Neural cell (in vitro differentiated cells): ENCODE results near the gene CCIN. TPM values are rescaled to one million over a fixed set of nuclear protein-coding genes. Genes with fewer than 3 reads are reported as not detected.

ENCODE experiments used
- H2AFZ ChIP-seq: fragments of 200-600, 300-800 bp; sonication (generic), shearing (Covaris generic); 2 replicates; pipeline ENCODE4 v1.6.0; 2014; ENCODE audit warnings: low read depth, mild to moderate bottlenecking, antibody characterized with exemption, low read length, moderate library complexity
- H3F3A ChIP-seq: fragments of 200-600 bp; shearing (Covaris generic); 2 replicates; pipeline ENCODE4 v1.6.1; 2016; ENCODE audit warnings: mild to moderate bottlenecking, moderate library complexity, mixed read lengths, antibody characterized with exemption, low read length; ENCODE audit not compliant: insufficient read depth, poor library complexity, severe bottlenecking
- H3K27ac ChIP-seq: fragments of 200-600, 300-800 bp; sonication (generic), shearing (Covaris generic); 2 replicates; pipeline ENCODE4 v1.5.1; 2014; ENCODE audit warnings: mild to moderate bottlenecking, low read length, moderate library complexity
- H3K27me3 ChIP-seq: fragments of 300-800, 200-600 bp; sonication (generic), shearing (Covaris generic); 2 replicates; pipeline ENCODE4 v1.6.0; 2014; ENCODE audit warnings: mild to moderate bottlenecking, low read depth, low read length, moderate library complexity; ENCODE audit not compliant: insufficient read depth
- H3K36me3 ChIP-seq: fragments of 300-800, 200-600 bp; sonication (generic), shearing (Covaris generic); 2 replicates; pipeline ENCODE4 v1.5.1; 2014; ENCODE audit warnings: mild to moderate bottlenecking, antibody characterized with exemption, low read length, moderate library complexity; ENCODE audit not compliant: insufficient read depth
- H3K4me2 ChIP-seq: fragments of 300-800, 200-600 bp; sonication (generic), shearing (Covaris generic); 2 replicates; pipeline ENCODE4 v1.6.0; 2014; ENCODE audit warnings: mild to moderate bottlenecking, low read length
- H3K4me3 ChIP-seq: fragments of 300-800, 200-600 bp; sonication (generic), shearing (Covaris generic); 2 replicates; pipeline ENCODE4 v1.5.1; 2014; ENCODE audit warnings: mild to moderate bottlenecking, low read length, moderate library complexity
- H3K79me2 ChIP-seq: fragments of 200-600 bp; shearing (Covaris generic); replicated peaks from 2 replicates; pipeline ENCODE4 v1.6.0; 2014; ENCODE audit warnings: mild to moderate bottlenecking, low read length, moderate library complexity; ENCODE audit not compliant: insufficient read depth
- H3K9ac ChIP-seq: fragments of 300-800, 200-600 bp; sonication (generic), shearing (Covaris generic); 2 replicates; pipeline ENCODE4 v1.6.1; 2016; ENCODE audit warnings: mild to moderate bottlenecking, low read length, mixed read lengths
- H3K9me2 ChIP-seq: fragments of 200-600 bp; shearing (Covaris generic); 2 replicates; pipeline ENCODE4 v1.6.1; 2016; ENCODE audit warnings: mild to moderate bottlenecking, low read length, mixed read lengths; ENCODE audit not compliant: insufficient read depth
- H3K9me3 ChIP-seq: fragments of 200-600, 300-800 bp; sonication (generic), shearing (Covaris generic); 2 replicates; pipeline ENCODE4 v1.6.1; 2016; ENCODE audit warnings: mild to moderate bottlenecking, mixed run types, low read length, moderate library complexity, mixed read lengths
- H4K20me1 ChIP-seq: fragments of 200-600 bp; shearing (Covaris generic); 2 replicates; pipeline ENCODE4 v1.6.1; 2016; ENCODE audit warnings: mild to moderate bottlenecking, mixed run types; ENCODE audit not compliant: insufficient read depth
- EP300 ChIP-seq: fragments of 450-650 bp; conservative IDR thresholded peaks from 2 replicates; pipeline ENCODE4 v1.6.1; 2014; ENCODE audit warnings: antibody characterized with exemption, mild to moderate bottlenecking, moderate library complexity; ENCODE audit not compliant: poor library complexity, severe bottlenecking
- EZH2 ChIP-seq: fragments of 200-600, 300-800 bp; shearing (Covaris generic), sonication (generic); IDR thresholded peaks from 2 replicates; pipeline ENCODE4 v1.6.1; 2014; ENCODE audit warnings: antibody characterized with exemption, low read length, borderline replicate concordance, mild to moderate bottlenecking; ENCODE audit not compliant: insufficient read depth, poor library complexity, severe bottlenecking
- MXI1 ChIP-seq: fragments of 450-650 bp; conservative IDR thresholded peaks from 2 replicates; pipeline ENCODE4 v1.6.1; 2014; ENCODE audit warnings: antibody characterized with exemption, mild to moderate bottlenecking; ENCODE audit not compliant: poor library complexity, severe bottlenecking
- POLR2AphosphoS5 ChIP-seq: IDR thresholded peaks from 2 replicates; pipeline ENCODE4 v1.6.1; 2012
- RAD21 ChIP-seq: fragments of 450-650 bp; conservative IDR thresholded peaks from 2 replicates; pipeline ENCODE4 v1.6.1; 2014; ENCODE audit warnings: antibody characterized with exemption, mild to moderate bottlenecking, moderate library complexity
- SMC3 ChIP-seq: fragments of 450-650 bp; conservative IDR thresholded peaks from 2 replicates; pipeline ENCODE4 v1.6.1; 2014; ENCODE audit warnings: antibody characterized with exemption, mild to moderate bottlenecking, moderate library complexity; ENCODE audit not compliant: poor library complexity
- TAF1 ChIP-seq: IDR thresholded peaks from 2 replicates; pipeline ENCODE4 v1.6.1; 2012; ENCODE audit warnings: low read depth
- polyA plus RNA-seq: library from polyadenylated mRNA; depleted of rRNA; stranded (reverse); fragments of >200 nt; gene quantifications from 2 replicates; pipeline ENCODE4 v1.2.3, GENCODE V29; 2014
- TF ChIP-seq, protein P1 (sequence below): IDR thresholded peaks from 2 replicates; pipeline ENCODE4 v1.6.1; 2012; ENCODE audit warnings: borderline replicate concordance
- TF ChIP-seq, protein P2 (sequence below): fragments of 450-650 bp; IDR thresholded peaks from 2 replicates; pipeline ENCODE4 v1.5.1; 2014; ENCODE audit warnings: antibody characterized with exemption, mild to moderate bottlenecking, moderate library complexity; ENCODE audit not compliant: poor library complexity, severe bottlenecking

The CCIN gene
- polyA plus RNA-seq, 1 donor from 2014 or later = not detected

DNA sequence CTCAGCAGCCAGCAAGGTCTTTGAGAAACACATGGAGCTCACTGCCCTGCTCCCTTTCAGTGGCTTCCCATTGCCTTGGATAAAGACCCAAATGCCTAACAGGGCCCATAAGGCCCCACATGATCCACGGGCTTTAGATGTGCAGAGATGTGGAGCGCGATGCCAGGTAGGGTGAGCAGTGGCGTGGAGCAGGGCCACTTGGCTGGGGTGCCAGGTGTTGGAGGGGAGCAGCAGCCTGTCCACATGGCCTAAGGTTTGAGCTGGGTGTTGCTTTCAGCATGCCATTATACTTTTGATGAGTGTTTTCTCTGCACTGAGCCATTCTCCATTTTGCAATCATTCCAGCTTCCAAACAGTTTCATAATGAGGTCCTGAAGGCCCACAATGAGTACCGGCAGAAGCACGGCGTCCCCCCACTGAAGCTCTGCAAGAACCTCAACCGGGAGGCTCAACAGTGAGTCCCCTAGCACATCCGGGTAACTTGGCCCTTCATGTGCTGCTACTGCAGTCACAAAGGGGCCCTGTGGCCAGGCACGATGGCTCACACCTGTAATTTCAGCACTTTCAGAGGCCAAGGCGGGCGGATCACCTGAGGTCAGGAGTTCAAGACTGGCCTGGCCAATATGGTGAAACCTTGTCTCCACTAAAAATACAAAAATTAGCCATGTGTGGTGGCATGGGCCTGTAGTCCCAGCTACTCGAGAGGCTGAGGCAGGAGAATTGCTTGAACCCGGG is 21.6 kb upstream of the CCIN start:
- Histone ChIP-seq H3K27me3 (no peaks in the 10 kb centered on the region), H2AFZ (no peak overlapping the region), H3K4me2 (no peak overlapping the region), H3K9me2 (no peaks in the 10 kb centered on the region), H3K4me3 (no peak overlapping the region), H3K36me3 (no peaks in the 10 kb centered on the region), H4K20me1 (no peaks in the 10 kb centered on the region), H3F3A (no peaks in the 10 kb centered on the region), H3K9me3 (no peaks in the 10 kb centered on the region), H3K79me2 (no peaks in the 10 kb centered on the region), H3K9ac (no peak overlapping the region), H3K27ac (no peak overlapping the region)
- no peak for TF ChIP-seq EP300
- TF ChIP-seq, protein P1, sequence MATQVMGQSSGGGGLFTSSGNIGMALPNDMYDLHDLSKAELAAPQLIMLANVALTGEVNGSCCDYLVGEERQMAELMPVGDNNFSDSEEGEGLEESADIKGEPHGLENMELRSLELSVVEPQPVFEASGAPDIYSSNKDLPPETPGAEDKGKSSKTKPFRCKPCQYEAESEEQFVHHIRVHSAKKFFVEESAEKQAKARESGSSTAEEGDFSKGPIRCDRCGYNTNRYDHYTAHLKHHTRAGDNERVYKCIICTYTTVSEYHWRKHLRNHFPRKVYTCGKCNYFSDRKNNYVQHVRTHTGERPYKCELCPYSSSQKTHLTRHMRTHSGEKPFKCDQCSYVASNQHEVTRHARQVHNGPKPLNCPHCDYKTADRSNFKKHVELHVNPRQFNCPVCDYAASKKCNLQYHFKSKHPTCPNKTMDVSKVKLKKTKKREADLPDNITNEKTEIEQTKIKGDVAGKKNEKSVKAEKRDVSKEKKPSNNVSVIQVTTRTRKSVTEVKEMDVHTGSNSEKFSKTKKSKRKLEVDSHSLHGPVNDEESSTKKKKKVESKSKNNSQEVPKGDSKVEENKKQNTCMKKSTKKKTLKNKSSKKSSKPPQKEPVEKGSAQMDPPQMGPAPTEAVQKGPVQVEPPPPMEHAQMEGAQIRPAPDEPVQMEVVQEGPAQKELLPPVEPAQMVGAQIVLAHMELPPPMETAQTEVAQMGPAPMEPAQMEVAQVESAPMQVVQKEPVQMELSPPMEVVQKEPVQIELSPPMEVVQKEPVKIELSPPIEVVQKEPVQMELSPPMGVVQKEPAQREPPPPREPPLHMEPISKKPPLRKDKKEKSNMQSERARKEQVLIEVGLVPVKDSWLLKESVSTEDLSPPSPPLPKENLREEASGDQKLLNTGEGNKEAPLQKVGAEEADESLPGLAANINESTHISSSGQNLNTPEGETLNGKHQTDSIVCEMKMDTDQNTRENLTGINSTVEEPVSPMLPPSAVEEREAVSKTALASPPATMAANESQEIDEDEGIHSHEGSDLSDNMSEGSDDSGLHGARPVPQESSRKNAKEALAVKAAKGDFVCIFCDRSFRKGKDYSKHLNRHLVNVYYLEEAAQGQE = no peak
- no peak for TF ChIP-seq POLR2AphosphoS5
- TF ChIP-seq TAF1 = no peak
- no peak for TF ChIP-seq MXI1
- TF ChIP-seq RAD21 = no peak
- TF ChIP-seq SMC3 = no peak
- TF ChIP-seq, protein P2, sequence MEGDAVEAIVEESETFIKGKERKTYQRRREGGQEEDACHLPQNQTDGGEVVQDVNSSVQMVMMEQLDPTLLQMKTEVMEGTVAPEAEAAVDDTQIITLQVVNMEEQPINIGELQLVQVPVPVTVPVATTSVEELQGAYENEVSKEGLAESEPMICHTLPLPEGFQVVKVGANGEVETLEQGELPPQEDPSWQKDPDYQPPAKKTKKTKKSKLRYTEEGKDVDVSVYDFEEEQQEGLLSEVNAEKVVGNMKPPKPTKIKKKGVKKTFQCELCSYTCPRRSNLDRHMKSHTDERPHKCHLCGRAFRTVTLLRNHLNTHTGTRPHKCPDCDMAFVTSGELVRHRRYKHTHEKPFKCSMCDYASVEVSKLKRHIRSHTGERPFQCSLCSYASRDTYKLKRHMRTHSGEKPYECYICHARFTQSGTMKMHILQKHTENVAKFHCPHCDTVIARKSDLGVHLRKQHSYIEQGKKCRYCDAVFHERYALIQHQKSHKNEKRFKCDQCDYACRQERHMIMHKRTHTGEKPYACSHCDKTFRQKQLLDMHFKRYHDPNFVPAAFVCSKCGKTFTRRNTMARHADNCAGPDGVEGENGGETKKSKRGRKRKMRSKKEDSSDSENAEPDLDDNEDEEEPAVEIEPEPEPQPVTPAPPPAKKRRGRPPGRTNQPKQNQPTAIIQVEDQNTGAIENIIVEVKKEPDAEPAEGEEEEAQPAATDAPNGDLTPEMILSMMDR = no peak
- TF ChIP-seq EZH2 = no peak

DNA sequence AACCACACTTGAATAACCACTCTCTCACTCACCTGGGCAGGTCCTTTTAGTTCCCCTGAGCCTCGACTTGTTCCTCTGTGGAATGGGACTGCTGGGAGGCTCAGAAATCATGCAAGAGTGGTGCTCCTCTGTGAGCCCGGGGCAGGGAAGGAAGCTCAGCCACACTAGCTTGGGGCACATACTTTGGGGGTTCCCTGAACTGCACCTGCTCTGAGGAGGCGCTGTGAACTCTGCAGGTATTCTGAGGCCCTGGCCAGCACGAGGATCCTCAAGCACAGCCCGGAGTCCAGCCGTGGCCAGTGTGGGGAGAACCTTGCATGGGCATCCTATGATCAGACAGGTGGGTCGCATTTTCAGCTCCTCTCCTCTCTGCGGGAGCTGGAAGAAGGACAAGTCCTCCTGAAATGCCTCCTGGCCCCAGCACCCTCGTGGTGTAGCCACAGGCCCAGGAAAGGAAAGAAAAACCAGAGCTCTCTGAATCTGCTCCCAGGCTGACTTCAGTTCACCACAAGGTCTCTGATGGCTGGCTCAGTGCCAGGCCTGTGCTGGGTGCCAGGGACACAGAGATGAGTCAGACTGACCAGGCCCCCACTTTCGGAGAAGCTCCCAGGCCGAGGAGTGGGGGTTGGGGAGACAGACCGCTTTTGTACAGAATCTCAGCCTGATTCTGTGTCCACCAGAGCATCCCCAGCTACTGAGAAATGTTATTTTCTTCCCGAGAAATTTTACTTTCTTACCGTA is 20.7 kb upstream of the CCIN start:
- Histone ChIP-seq H3K9me3 (no peaks in the 10 kb centered on the region), H3K36me3 (no peaks in the 10 kb centered on the region), H3K27ac (no peak overlapping the region), H3K9ac (no peak overlapping the region), H3F3A (no peaks in the 10 kb centered on the region), H3K79me2 (no peaks in the 10 kb centered on the region), H3K27me3 (no peaks in the 10 kb centered on the region), H4K20me1 (no peaks in the 10 kb centered on the region), H2AFZ (no peak overlapping the region), H3K9me2 (no peaks in the 10 kb centered on the region), H3K4me3 (no peak overlapping the region), H3K4me2 (no peak overlapping the region)
- TF ChIP-seq, protein P2 = no peak
- no peak for TF ChIP-seq MXI1
- TF ChIP-seq, protein P1 = no peak
- no peak for TF ChIP-seq POLR2AphosphoS5
- TF ChIP-seq TAF1 = no peak
- TF ChIP-seq EP300 = no peak
- TF ChIP-seq SMC3 = no peak
